Activated CD4-positive, CD25-positive, alpha-beta regulatory T cell treated with anti-CD3 and anti-CD28 coated beads, Interleukin-2, amount 50 U/mL, for 16 hours (primary cell): Measurements from ENCODE around the gene LDB3.

ENCODE experiments used
- DNase-seq: peaks from one replicate; pipeline ENCODE4 v3.0.0-alpha.2; 2020; ENCODE audit warnings: low read depth, low spot score

The LDB3 gene

GRCh38 chr10:86664341-86665217 is 3.7 kb upstream of the LDB3 start:
- DNase-seq, result no peak

- DNase-seq, result no peak
Observed at GRCh38 chr10:86665218-86665607, 3.1 kb upstream of the LDB3 start.

GRCh38 chr10:86665868-86666267 is 2.4 kb upstream of the LDB3 start:
- DNase-seq, result no peak

DNA sequence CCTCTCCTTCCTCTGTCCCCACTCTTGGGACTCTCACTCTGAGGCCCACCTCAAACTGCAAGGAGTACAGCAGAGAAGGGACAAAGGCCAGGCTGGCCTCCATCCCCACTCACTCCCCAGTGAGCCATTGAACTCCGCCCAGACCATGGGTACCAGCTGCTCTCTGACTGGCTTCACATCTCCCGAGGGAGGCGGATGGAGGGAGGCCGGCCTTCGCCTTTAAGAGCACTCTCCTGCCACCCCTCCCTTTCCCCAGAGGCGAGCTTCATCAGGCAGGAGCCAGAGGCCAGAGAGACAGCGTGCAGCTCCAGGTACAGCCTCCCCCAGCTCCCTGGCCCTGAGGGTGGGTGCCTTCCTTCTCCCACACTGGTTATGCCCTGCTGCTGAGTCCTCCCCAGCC is 1.8 kb upstream of the LDB3 start:
- DNase-seq, result no peak

GRCh38 chr10:86667421-86668181 is 710 bp upstream of the LDB3 start:
- DNase-seq, result no peak

DNA sequence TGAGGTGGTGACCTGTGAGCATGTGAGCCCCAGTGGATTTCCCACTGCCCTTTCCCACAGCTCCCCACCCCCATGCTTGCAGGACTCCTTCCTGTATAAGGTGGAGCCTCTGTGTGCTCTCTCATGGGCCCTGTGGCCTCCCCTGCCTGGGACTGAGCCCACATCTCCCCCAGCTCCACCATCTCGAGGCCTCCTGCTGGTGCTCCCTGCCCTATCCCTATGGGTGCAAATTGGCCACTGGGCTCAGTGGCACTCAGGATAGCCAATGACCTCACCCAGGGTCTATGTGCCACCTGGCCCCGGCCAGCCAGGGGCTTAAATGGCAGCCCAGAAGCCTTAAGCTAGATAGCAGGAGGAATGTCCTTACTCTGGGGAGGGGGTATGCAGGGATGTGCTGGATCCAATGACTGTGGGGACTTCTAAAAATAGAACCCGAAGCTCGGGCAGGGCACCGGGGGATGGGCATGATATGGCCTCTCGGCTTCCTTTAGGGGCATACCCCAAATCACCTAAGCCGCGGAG is 2.0 kb downstream of the LDB3 start:
- no peak for DNase-seq

GRCh38 chr10:86670876-86671275 is 2.6 kb downstream of the LDB3 start:
- no peak for DNase-seq

- DNase-seq, result no peak
Observed at GRCh38 chr10:86671419-86671818, 3.1 kb downstream of the LDB3 start.

- DNase-seq, result no peak
Observed at GRCh38 chr10:86671985-86672710, 3.8 kb downstream of the LDB3 start.

GRCh38 chr10:86673216-86673826 is 5.0 kb downstream of the LDB3 start:
- DNase-seq, result no peak

- no peak for DNase-seq
Observed at GRCh38 chr10:86673827-86674581, 5.7 kb downstream of the LDB3 start.

DNA sequence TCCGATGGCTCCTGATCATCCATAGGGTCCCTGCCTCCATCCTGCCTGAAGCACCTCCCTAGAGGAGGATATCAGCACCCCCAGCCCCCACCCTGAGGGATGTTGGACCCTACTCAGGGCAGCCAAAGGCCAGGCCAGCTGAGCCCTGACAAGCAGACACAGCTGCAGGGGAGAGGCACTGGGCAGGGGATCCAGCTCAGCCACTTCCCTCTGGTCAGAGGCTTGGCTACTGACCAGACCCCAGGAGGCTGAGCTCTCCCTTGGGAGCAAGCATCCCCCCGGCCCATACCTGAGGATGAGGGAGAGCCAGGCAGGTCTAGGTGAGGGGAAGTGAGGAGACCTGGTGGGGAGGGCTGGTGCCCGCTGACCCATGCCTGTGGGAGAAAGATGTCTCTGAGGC is 6.6 kb downstream of the LDB3 start:
- DNase-seq, result no peak

- no peak for DNase-seq
Observed at GRCh38 chr10:86677374-86677773, 9.1 kb downstream of the LDB3 start.

- no peak for DNase-seq
Observed at GRCh38 chr10:86678999-86679792, 10.9 kb downstream of the LDB3 start.

DNA sequence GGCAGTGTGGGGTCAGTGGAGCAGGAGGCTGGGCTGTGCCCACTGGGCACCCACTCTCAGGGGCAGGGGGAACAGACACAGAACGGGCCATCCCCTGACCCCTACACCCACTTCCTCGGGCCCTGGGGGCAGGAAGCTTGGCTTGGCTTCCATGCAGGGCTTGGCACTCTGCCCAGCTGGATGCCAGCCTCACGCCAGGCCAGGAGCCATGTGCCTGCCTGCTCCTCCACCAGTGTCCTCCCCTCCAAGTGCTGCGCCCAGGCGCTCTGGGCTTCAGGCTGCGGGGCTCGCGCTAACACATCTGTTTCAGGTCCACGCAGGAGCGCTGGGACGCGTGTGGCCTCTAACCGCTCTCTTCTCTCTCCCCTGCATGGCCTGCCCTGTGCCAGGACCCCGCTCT is 12.7 kb downstream of the LDB3 start:
- DNase-seq, result no peak

DNA sequence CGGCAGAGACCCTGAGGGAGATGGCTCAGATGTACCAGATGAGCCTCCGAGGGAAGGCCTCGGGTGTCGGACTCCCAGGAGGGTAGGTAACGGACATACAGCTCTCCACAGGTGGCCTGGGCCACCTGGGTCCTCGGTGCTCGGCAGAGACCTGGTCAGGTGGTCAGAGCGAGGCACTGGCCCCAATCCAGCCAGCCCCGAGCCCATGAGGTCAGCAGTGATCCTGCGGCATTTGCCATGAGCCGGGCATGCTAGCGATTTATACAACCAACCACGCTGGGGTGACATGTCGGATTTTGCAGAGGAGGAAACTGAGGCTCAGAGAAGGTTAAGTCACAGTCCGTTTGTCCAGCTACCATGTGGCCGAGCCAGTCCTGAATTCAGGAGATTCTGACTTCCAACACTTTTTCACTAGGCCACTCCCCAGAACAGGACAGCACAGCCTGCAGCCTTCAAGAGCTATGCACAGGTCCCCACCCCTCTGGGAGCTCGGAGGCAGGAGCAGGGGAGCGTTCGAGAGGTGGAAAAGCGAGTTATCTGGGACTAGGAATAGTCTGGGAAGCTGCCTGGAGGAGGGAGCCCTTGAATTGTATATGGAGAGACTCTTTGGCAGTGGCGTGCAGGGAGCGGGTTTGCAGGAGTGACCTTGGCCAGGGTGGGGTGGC is 13.5 kb downstream of the LDB3 start:
- no peak for DNase-seq

- DNase-seq, result no peak
Observed at GRCh38 chr10:86682675-86683074, 14.4 kb downstream of the LDB3 start.

- DNase-seq, result no peak
Observed at GRCh38 chr10:86684331-86685097, 16.2 kb downstream of the LDB3 start.

DNA sequence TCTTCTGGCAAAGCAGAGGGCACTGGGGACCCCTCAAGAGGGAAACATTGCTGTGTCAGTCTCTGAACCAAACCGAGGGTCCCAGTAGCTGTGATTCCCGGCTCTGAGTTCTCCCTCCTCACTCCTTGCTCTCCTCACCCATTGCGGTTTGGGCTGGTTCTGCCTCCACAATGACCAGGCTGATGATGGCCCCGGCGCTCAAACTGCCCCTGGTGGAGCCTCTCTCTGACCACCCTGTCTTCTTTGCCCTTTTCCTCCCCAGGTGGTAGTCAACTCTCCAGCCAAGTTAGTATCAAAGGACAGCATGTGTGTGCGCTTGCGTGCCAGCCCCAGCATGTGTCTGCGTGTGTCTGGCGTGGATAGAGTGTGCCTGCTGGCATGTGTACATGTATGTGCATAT is 17.1 kb downstream of the LDB3 start:
- no peak for DNase-seq
